ENCODE results near the gene UGDH. TPM values are rescaled to one million over a fixed set of nuclear protein-coding genes. Genes with fewer than 3 reads are reported as not detected.

The UGDH gene
- total and polyA plus RNA-seq, 9 of the 15 experiments (the other 6 are each of a cell fraction or from before 2014, with no cell fraction given): 5.5 to 21.7 (median 16.2) TPM

DNA sequence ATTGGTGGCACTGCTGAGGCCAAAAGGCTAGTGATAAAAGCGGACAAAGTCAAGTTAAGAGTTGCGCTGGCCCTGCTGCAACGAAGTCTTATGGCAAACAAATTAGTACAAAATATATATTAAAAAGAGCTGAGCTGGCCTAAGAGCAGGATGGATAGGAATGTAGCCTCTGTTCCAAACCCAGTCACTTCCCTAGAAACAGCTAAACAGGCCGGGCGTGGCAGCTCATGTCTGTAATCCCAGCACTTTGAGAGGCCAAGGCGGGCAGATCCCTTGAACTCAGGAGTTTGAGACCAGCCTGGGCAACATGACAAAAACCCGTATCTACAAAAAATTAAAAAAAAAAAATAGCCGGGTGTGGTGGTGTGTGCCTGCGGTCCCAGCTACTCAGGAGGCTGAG, 32.4 kb upstream of the UGDH start:
- no peak overlapping the region for H2AFZ ChIP-seq (ENCODE audit: low read depth, low read length)
- ATAC-seq (no peak), FAIRE-seq (no peak), DNase-seq (ENCODE audit: extremely low read depth in 1 of 4, low spot score in 3 of 4) (no peak)
- no peaks in the 10 kb centered on the region; the same call in 1 of the 2 replicates for H4K20me1 ChIP-seq (replicated peaks; ENCODE audit: control insufficient read depth, insufficient read depth, low read length)
- no peak overlapping the region for H3K9ac ChIP-seq (ENCODE audit: insufficient read depth in 1 of 2, low read depth in 2 of 2, low read length in 2 of 2)
- POLR2A ChIA-PET: interaction anchor here (0.7 kb wide), 1 partner anchor 309 kb away, joined by 3 read pairs; no protein-coding TSS in a partner anchor
- H3K4me3 ChIP-seq: no peak overlapping the region
- no peaks in the 10 kb centered on the region for H3K36me3 ChIP-seq (ENCODE audit: control insufficient read depth, insufficient read depth, low read length)
- H3K4me1 ChIP-seq (replicated peaks in 1 of 2; ENCODE audit: control insufficient read depth in 2 of 2, insufficient read depth in 2 of 2, low read length in 2 of 2): no peaks in the 10 kb centered on the region; a peak in 1 of 5 replicates
- no peak overlapping the region for H3K27ac ChIP-seq (ENCODE audit: extremely low read depth, low read depth, low read length)
- CTCF ChIA-PET (ENCODE audit: low intra/inter-chr PET ratio): no interaction called here
- TF ChIP-seq ZNF282 (CRISPR knock-in tag; IDR thresholded peaks at IDR 0.05) (no peak), PRDM10 (IDR thresholded peaks at IDR 0.05; ENCODE audit: partially characterized antibody) (no peak), HDGF (IDR thresholded peaks at IDR 0.05) (no peak), SUPT5H (IDR thresholded peaks at IDR 0.05) (no peak), KDM2B (CRISPR knock-in tag; IDR thresholded peaks at IDR 0.05) (no peak), CEBPB (tag; IDR thresholded peaks at IDR 0.05) (no peak), XRCC4 (IDR thresholded peaks at IDR 0.05; ENCODE audit: extremely low read depth, insufficient read depth, insufficient read length) (no peak)
- H3K4me2 ChIP-seq (ENCODE audit: insufficient read depth, low read length): no peak overlapping the region
- in situ Hi-C loops (cut with MboI): no loop called here
- H3K27me3 ChIP-seq (ENCODE audit: control insufficient read depth in 2 of 2, insufficient read depth in 2 of 2, low read length in 2 of 2): peaks cover 0 to 13% of the 10 kb centered on the region in 2 experiments; a peak in 3 of 5 replicates
- BruUV-seq (replicated peaks): no TSS peak
- no peaks in the 10 kb centered on the region for H3K9me1 ChIP-seq (ENCODE audit: control insufficient read depth, insufficient read depth, low read length)
- no peaks in the 10 kb centered on the region for H3K79me2 ChIP-seq (ENCODE audit: control insufficient read depth, insufficient read depth, low read length)
- H3K9me3 ChIP-seq (replicated peaks; ENCODE audit: control insufficient read depth, insufficient read depth, low read depth, low read length): no peaks in the 10 kb centered on the region
- intact Hi-C loops (cut with micrococcal nuclease): no loop called here
- whole genome bisulfite sequencing (ENCODE audit: insufficient coverage, low coverage, missing lambda C conversion rate): 23% methylated on average over 9 of the region's 9 CpGs
